ENCODE data around the gene EXOC1.

- TF ChIP-seq CTCF (conservative IDR thresholded peaks at IDR 0.05 in 1 of 2, IDR thresholded peaks at IDR 0.05 in 1 of 2; ENCODE audit: low read depth in 1 of 2, low read length in 2 of 2) (no peak), EZH2 (IDR thresholded peaks at IDR 0.05; ENCODE audit: low read length, missing control alignments) (no peak)
Measured at GRCh38 chr4:55857586-55857985, 4.1 kb downstream of the EXOC1 start.
